ENCODE data around the gene PMPCA. TPM values are rescaled to one million over a fixed set of nuclear protein-coding genes. Genes with fewer than 3 reads are reported as not detected.

Gene PMPCA
- total and polyA plus RNA-seq, 2 of the 13 experiments (the other 11 are each of a cell fraction or from before 2014, with no cell fraction given), result 70.2 to 88.4 TPM

DNA sequence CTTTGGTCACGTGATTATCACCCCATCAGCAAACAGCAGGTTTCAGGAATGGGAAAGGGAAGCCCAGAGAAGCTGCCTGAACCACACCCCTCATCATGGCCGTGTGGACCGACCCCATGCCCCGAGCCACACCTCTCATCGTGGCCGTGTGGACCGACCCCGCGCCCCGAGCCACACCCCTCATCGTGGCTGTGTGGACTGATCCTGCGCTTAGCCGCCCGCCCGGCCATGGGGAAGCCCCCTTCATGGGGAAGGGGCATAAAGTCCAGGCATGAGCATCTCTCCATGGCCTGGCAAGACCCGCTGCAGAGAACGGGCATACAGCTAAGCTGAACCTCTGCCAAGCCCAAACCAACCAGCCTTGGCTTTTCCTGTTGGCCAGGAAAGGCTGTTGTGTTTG is 16.9 kb upstream of the PMPCA start (continued):
- TF ChIP-seq, protein P1, sequence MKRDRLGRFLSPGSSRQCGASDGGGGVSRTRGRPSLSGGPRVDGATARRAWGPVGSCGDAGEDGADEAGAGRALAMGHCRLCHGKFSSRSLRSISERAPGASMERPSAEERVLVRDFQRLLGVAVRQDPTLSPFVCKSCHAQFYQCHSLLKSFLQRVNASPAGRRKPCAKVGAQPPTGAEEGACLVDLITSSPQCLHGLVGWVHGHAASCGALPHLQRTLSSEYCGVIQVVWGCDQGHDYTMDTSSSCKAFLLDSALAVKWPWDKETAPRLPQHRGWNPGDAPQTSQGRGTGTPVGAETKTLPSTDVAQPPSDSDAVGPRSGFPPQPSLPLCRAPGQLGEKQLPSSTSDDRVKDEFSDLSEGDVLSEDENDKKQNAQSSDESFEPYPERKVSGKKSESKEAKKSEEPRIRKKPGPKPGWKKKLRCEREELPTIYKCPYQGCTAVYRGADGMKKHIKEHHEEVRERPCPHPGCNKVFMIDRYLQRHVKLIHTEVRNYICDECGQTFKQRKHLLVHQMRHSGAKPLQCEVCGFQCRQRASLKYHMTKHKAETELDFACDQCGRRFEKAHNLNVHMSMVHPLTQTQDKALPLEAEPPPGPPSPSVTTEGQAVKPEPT (CRISPR knock-in tag; IDR thresholded peaks at IDR 0.05; ENCODE audit: low read depth), result no peak
- no peak for TF ChIP-seq BHLHE40 (IDR thresholded peaks at IDR 0.05; ENCODE audit: low read length)
- TF ChIP-seq ATF7-NPFF (CRISPR knock-in tag; IDR thresholded peaks at IDR 0.05; ENCODE audit: low read depth), result no peak
- no peak for TF ChIP-seq FOXC1 (CRISPR knock-in tag; IDR thresholded peaks at IDR 0.05; ENCODE audit: borderline replicate concordance)
- TF ChIP-seq ZNF138 (CRISPR knock-in tag; IDR thresholded peaks at IDR 0.05; ENCODE audit: low read depth), result no peak
- no peak for TF ChIP-seq SP5 (CRISPR knock-in tag; IDR thresholded peaks at IDR 0.05; ENCODE audit: borderline replicate concordance, low read depth)
- no peak for TF ChIP-seq SMYD3 (CRISPR knock-in tag; IDR thresholded peaks at IDR 0.05)

GRCh38 chr9:136394312-136395019 is 16.0 kb upstream of the PMPCA start:
- no peak overlapping the region for H3K27ac ChIP-seq (ENCODE audit: extremely low read length, insufficient read depth, low read length)
- H3K4me2 ChIP-seq (ENCODE audit: low read depth, low read length), result no peak overlapping the region
- ATAC-seq (no peak), DNase-seq (ENCODE audit: low spot score) (no peak), FAIRE-seq (no peak)
- peaks cover 27 to 63% of the 10 kb centered on the region in 2 experiments; a peak in 4 of 5 replicates for H3K36me3 ChIP-seq (replicated peaks in 1 of 2; ENCODE audit: control insufficient read depth in 1 of 2, insufficient read depth in 2 of 2, low read length in 2 of 2)
- no peak overlapping the region for H2AFZ ChIP-seq (ENCODE audit: low read length)
- in situ Hi-C loops (cut with HindIII; ENCODE audit: extremely low pct_ligation_motif_present, low pct_unique_long_range_greater_than_20kb) (no loop called here), intact Hi-C loops (cut with micrococcal nuclease; ENCODE audit: unreplicated experiment) (no loop called here)
- no TSS peak for BruUV-seq (replicated peaks)
- H4K20me1 ChIP-seq (ENCODE audit: insufficient read depth, low read length), result 0 out of 2 replicates have a peak, but pooled peaks cover 2% of the 10 kb centered on the region
- 94% methylated on average over 15 of the region's 21 CpGs for WGBS (ENCODE audit: low lambda C conversion rate)
- no peak overlapping the region for H3K9ac ChIP-seq (ENCODE audit: insufficient read depth, low read depth, low read length)
- no peak overlapping the region for H3K4me3 ChIP-seq (replicated peaks in 1 of 3; ENCODE audit: insufficient read depth in 1 of 3, low read depth in 2 of 3, low read length in 3 of 3)
- H3K9me3 ChIP-seq (ENCODE audit: low read length), result no peaks in the 10 kb centered on the region
- POLR2A ChIA-PET, result interaction anchor here (1.3 kb wide), 1 partner anchor 16 kb away, joined by 3 read pairs; no protein-coding TSS in a partner anchor
- CTCF ChIA-PET (ENCODE audit: low intra/inter-chr PET ratio, low total read pairs), result no interaction called here
- peaks cover 19% of the 10 kb centered on the region for H3K79me2 ChIP-seq (ENCODE audit: insufficient read depth, low read length)
- peaks cover 12% of the 10 kb centered on the region for H3K4me1 ChIP-seq (ENCODE audit: insufficient read depth, low read length)
- TF ChIP-seq, protein P2, sequence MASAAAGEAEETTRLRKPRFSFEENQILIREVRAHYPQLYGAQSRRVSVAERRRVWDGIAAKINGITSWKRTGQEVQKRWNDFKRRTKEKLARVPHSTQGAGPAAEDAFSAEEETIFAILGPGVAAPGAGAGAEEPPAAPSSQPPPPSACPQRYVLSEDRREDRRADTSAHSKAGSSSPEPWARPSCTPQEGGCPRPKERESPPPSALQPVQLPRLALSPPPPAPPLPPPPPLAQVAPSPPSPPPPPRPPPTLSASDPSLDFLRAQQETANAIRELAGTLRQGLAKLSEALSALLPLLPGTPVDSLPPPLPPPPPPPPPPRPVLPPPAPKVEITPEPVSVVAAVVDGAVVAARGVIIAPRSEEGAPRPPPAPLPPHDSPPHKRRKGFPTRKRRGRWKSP (CRISPR knock-in tag; IDR thresholded peaks at IDR 0.05), result no peak
- TF ChIP-seq SKI (IDR thresholded peaks at IDR 0.05; ENCODE audit: partially characterized antibody) (no peak), TBP (CRISPR knock-in tag; IDR thresholded peaks at IDR 0.05) (no peak), ZNF660 (CRISPR knock-in tag; IDR thresholded peaks at IDR 0.05; ENCODE audit: borderline replicate concordance, low read depth) (no peak), ZNF230 (CRISPR knock-in tag; IDR thresholded peaks at IDR 0.05) (no peak), ZNF672 (CRISPR knock-in tag; IDR thresholded peaks at IDR 0.05) (no peak), BORCS8-MEF2B (CRISPR knock-in tag; IDR thresholded peaks at IDR 0.05) (no peak), RBFOX2 (IDR thresholded peaks at IDR 0.05; ENCODE audit: low read depth, low read length) (0 out of 2 replicates have a peak, but pooled peaks have one; percentile 19), ZNF510 (CRISPR knock-in tag; IDR thresholded peaks at IDR 0.05; ENCODE audit: low read depth) (no peak), AGO2 (optimal IDR thresholded peaks at IDR 0.05; ENCODE audit: low read depth, low read length) (peak; percentile 75), DPF2 (CRISPR knock-in tag; IDR thresholded peaks at IDR 0.05; ENCODE audit: borderline replicate concordance, low read depth) (no peak)
- H3K27me3 ChIP-seq (ENCODE audit: control insufficient read depth in 1 of 2, insufficient read depth in 2 of 2, low read length in 2 of 2), result no peaks in the 10 kb centered on the region

Data from HepG2 (cell line).